ENCODE data around the gene ETV4. TPM values are rescaled to one million over a fixed set of nuclear protein-coding genes. Genes with fewer than 3 reads are reported as not detected.
A peak's percentile ranks its signal among the peaks of the same experiment; 100 is the strongest.

Gene ETV4
- 1 to 10 TPM; 1.2 to 1.5 TPM for total RNA-seq

DNA sequence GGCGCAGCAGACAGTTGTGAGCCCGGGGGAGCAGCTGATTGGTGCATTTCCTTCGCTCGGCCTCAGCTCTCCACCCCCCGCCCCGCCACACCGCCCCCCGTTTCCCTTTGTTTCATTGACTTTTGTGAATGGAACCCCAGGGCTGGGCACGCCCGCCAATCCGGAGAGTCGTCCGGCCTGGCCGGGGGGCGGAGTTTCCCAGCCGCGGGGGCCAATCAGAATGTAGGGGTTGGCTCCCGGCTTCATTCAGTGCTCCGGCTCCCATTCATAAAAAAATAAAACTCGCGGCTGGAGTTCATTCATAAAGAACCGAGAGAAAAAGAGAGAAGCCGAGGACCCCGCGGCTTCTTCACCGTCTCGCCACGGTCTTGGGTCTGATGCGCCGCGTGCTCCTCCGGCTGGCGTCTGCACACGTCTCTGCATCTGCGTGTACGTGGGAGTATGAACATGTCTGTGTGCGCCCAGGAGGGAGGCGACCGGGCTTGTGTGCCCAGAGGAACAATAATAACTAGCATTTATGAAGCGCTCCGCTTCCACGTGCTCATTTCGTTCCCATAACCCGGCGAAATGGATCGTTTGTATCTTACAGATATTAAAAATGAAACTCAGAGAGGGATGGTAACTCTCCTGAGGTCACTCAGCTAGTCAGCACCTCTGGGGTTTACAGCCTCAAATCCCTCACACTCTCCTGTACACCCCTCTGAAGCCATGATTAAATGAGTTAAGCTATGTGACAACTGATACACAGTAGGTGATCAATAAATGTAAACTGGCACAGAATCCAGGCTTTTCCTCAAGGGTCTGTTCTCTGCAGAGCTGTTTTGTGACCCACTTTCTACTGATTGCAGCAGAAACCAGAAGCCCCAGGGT is at the start of gene ETV4:
ETV4 (minus strand) TSS at position 22 of the 870 bp plus-strand sequence. CDS start 723 bp downstream, outside the sequence.
- peaks cover 6 to 23% of the 10 kb centered on the region in 2 donors for H3K4me1 ChIP-seq (ENCODE audit: control insufficient read depth in 1 of 2, low read depth in 2 of 2)
- H3K9me3 ChIP-seq: no peaks in the 10 kb centered on the region
- no peaks in the 10 kb centered on the region for H3K36me3 ChIP-seq
- peak within 1 kb of the TSS; percentile 75 for H3K4me3 ChIP-seq
- TF ChIP-seq, protein P1, sequence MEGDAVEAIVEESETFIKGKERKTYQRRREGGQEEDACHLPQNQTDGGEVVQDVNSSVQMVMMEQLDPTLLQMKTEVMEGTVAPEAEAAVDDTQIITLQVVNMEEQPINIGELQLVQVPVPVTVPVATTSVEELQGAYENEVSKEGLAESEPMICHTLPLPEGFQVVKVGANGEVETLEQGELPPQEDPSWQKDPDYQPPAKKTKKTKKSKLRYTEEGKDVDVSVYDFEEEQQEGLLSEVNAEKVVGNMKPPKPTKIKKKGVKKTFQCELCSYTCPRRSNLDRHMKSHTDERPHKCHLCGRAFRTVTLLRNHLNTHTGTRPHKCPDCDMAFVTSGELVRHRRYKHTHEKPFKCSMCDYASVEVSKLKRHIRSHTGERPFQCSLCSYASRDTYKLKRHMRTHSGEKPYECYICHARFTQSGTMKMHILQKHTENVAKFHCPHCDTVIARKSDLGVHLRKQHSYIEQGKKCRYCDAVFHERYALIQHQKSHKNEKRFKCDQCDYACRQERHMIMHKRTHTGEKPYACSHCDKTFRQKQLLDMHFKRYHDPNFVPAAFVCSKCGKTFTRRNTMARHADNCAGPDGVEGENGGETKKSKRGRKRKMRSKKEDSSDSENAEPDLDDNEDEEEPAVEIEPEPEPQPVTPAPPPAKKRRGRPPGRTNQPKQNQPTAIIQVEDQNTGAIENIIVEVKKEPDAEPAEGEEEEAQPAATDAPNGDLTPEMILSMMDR (IDR thresholded peaks at IDR 0.05): no peak
- ATAC-seq (ENCODE audit: insufficient number of reproducible peaks, low FRiP score, low read depth) (peak; percentile 35), DNase-seq (ENCODE audit: low spot score) (peak; percentile 58)
- H3K27me3 ChIP-seq (replicated peaks; ENCODE audit: insufficient read depth): no peaks in the 10 kb centered on the region
- no peak within 1 kb of the TSS for H3K27ac ChIP-seq

DNA sequence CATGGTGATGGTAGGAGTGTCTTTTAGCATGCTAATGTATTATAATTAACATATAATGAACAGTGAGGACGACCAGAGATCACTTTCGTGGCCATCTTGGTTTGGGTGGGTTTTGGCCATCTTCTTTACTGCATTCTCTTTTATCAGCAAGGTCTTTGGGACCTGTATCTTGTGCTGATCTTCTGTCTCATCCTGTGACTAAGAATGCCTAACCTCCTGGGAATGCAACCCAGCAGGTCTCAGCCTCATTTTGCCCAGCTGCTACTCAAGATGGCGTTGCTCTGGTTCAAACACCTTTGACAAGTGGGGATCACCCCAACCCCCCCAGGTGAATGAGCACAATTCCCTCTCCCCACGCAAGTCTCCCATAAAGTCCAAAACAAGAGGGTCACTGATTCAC is 49.3 kb upstream of the ETV4 start:
- TF ChIP-seq, protein P1 (IDR thresholded peaks at IDR 0.05): no peak

DNA sequence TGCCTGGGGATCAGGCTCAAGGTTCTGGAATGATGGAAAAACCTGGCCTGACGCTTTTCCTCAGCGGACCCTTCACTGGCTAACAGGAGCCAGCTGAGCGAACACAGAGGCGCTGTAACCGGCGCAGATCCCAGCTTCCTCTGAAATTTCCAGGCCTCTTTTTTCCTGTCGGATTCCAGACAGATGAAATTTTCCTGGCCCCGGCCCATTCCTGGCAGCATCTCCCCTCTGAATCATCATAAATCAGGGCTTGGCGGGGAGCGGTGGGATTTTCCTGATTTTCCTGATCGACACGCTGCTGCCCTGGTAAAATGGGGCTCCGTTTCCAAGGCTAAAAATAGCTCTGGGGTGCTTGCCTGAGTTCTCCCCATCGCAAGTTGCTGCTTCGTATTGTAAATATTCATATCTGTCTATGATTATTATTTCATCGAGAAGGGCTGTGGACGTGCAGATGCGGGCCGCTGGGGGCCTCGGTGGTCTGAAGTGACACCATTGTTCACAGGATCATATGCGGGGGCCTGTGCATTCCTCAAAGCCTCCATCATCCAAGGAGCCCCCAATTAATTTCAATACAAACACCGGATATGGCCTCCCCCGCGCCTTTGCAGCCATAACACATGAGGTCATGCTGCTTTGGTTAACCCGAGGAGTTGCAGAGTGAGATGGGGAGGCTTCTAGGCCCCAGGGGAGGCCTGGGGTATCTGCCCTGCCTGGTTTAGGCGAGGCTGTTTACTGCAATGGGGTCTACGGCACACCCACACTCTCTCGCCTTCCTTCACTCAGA is 45.8 kb upstream of the ETV4 start:
- H3K27ac ChIP-seq: peak overlapping the region; percentile 71 to 75
- peak; percentile 28 for DNase-seq (ENCODE audit: low spot score)
- peak; percentile 61 for ATAC-seq (ENCODE audit: insufficient number of reproducible peaks, low FRiP score, low read depth)
- peak overlapping the region; percentile 56 for H3K4me3 ChIP-seq
- H3K4me1 ChIP-seq (ENCODE audit: control insufficient read depth in 1 of 2, low read depth in 2 of 2): peaks cover 4 to 23% of the 10 kb centered on the region in 2 donors
- H3K27me3 ChIP-seq (replicated peaks; ENCODE audit: insufficient read depth): no peaks in the 10 kb centered on the region
- H3K36me3 ChIP-seq: no peaks in the 10 kb centered on the region
- no peaks in the 10 kb centered on the region for H3K9me3 ChIP-seq
- TF ChIP-seq, protein P1 (IDR thresholded peaks at IDR 0.05): no peak

More for the DNA sequence above, 49.3 kb upstream of the ETV4 start:
- Histone ChIP-seq H3K27me3 (replicated peaks; ENCODE audit: insufficient read depth) (no peaks in the 10 kb centered on the region), H3K4me1 (ENCODE audit: control insufficient read depth in 1 of 2, low read depth in 2 of 2) (peaks cover 4 to 32% of the 10 kb centered on the region in 2 donors), H3K27ac (no peak overlapping the region), H3K9me3 (no peaks in the 10 kb centered on the region), H3K36me3 (no peaks in the 10 kb centered on the region), H3K4me3 (no peak overlapping the region)
- no peak for DNase-seq (ENCODE audit: low spot score)
- ATAC-seq (ENCODE audit: insufficient number of reproducible peaks, low FRiP score, low read depth): no peak

DNA sequence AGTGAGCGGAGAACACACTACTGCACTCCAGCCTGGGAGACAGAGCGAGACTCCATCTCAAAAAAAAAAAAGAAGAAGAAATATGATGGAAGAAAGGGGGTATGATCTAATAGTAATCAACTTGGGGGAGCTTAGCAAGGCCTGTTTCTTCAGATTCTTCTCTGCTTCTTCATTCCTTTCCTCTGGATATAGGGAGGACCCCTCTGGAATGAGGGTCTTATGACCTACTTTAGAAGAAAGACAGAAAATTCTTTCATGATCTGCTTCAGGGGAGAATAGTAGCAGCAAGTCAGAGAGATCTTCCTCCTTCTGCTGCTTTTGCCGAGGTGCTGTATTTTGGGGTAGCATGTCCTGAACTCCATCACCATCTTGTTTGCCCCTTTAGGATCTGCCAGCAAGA is 44.9 kb upstream of the ETV4 start:
- Histone ChIP-seq H3K9me3 (no peaks in the 10 kb centered on the region), H3K36me3 (no peaks in the 10 kb centered on the region), H3K27ac (peak overlapping the region; percentile 71 to 75), H3K4me3 (no peak overlapping the region), H3K4me1 (ENCODE audit: control insufficient read depth in 1 of 2, low read depth in 2 of 2) (peaks cover 4 to 23% of the 10 kb centered on the region in 2 donors), H3K27me3 (replicated peaks; ENCODE audit: insufficient read depth) (no peaks in the 10 kb centered on the region)
- TF ChIP-seq, protein P1 (IDR thresholded peaks at IDR 0.05): no peak
- no peak for ATAC-seq (ENCODE audit: insufficient number of reproducible peaks, low FRiP score, low read depth)
- DNase-seq (ENCODE audit: low spot score): no peak
